Neural cell (in vitro differentiated cells): Measurements from ENCODE around the gene HOXB6.

ENCODE experiments used
- CTCF ChIP-seq: fragments of 450-650 bp; IDR thresholded peaks from 2 replicates; pipeline ENCODE4 v1.5.1; 2014; ENCODE audit warnings: antibody characterized with exemption, mild to moderate bottlenecking, moderate library complexity; ENCODE audit not compliant: poor library complexity, severe bottlenecking
- EP300 ChIP-seq: fragments of 450-650 bp; conservative IDR thresholded peaks from 2 replicates; pipeline ENCODE4 v1.6.1; 2014; ENCODE audit warnings: antibody characterized with exemption, mild to moderate bottlenecking, moderate library complexity; ENCODE audit not compliant: poor library complexity, severe bottlenecking
- EZH2 ChIP-seq: fragments of 200-600, 300-800 bp; shearing (Covaris generic), sonication (generic); IDR thresholded peaks from 2 replicates; pipeline ENCODE4 v1.6.1; 2014; ENCODE audit warnings: antibody characterized with exemption, low read length, borderline replicate concordance, mild to moderate bottlenecking; ENCODE audit not compliant: insufficient read depth, poor library complexity, severe bottlenecking
- POLR2AphosphoS5 ChIP-seq: IDR thresholded peaks from 2 replicates; pipeline ENCODE4 v1.6.1; 2012
- RAD21 ChIP-seq: fragments of 450-650 bp; conservative IDR thresholded peaks from 2 replicates; pipeline ENCODE4 v1.6.1; 2014; ENCODE audit warnings: antibody characterized with exemption, mild to moderate bottlenecking, moderate library complexity
- REST ChIP-seq: IDR thresholded peaks from 2 replicates; pipeline ENCODE4 v1.6.1; 2012; ENCODE audit warnings: borderline replicate concordance
- SMC3 ChIP-seq: fragments of 450-650 bp; conservative IDR thresholded peaks from 2 replicates; pipeline ENCODE4 v1.6.1; 2014; ENCODE audit warnings: antibody characterized with exemption, mild to moderate bottlenecking, moderate library complexity; ENCODE audit not compliant: poor library complexity
- TAF1 ChIP-seq: IDR thresholded peaks from 2 replicates; pipeline ENCODE4 v1.6.1; 2012; ENCODE audit warnings: low read depth

DNA sequence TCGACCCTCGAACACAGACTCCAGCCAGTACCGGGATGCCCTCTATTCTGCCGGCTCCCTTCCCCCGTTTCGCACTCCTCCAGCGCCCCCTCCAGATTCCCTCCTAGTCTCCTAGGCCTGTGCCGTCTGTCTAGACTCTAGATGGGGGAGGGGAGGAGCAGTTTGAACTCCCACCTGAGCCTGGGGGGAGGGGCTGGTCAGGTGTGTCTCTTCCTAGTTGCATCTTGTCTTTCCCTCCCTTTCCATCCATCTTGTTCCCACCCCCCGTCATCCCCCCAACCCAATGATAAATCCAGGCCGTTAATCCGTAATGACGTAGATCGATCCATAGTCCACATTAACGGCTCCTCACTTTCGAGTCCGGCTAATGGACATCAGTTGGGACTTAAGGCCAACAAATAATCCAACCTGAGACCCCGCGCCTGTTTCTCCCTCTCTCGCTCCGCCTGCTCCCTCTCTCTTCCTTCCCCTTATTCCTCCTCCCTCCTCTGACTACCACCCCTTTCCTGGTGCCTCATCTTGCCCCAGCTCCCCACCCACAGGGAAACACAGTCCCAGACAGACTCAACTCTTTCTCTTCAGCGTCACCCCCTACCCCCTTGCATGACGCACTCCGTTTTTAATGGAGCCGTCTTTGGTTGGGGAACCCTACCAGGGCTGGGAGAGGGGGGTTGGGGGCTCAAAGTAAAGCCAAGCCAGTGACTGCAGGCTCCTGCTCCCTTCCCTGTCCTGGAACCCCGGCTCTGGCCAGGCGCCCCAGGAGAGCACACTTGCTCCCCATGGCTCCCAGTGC lies 7.9 kb downstream of the HOXB6 start:
- TF ChIP-seq CTCF (no peak), RAD21 (no peak), REST (no peak), TAF1 (no peak), EZH2 (no peak), POLR2AphosphoS5 (no peak), EP300 (no peak), SMC3 (no peak)
